ENCODE data around the gene TMEM247.

TMEM247 gene

DNA sequence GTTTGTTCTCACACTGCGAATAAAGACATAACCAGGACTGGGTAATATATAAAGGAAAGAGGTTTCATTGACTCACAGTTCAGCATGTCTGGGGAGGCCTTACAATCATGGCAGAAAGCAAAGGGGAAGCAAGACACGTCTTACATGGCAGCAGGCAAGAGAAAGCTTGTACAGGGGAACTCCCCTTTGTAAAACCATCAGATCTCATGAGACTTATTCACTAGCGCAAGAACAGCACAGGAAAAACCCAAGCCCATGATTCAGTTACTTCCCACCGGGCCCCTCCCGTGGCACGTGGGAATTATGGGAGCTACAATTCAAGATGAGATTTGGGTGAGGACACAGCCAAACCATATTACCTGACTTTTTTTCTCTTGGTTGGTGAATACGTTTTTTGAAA, 51.3 kb downstream of the TMEM247 start:
- Histone ChIP-seq H3K27ac (no peak overlapping the region), H3K36me3 (no peaks in the 10 kb centered on the region), H3K4me1 (ENCODE audit: control insufficient read depth in 1 of 2, insufficient read depth in 1 of 2, low read depth in 1 of 2, low read length in 1 of 2) (peaks cover 18% of the 10 kb centered on the region in 2 experiments), H3K9me3 (no peaks in the 10 kb centered on the region), H3K4me3 (ENCODE audit: low read depth in 1 of 2, low read length in 1 of 2) (no peak overlapping the region), H3K27me3 (no peaks in the 10 kb centered on the region)
- no peak for TF ChIP-seq CTCF (IDR thresholded peaks at IDR 0.05)

GRCh38 chr2:46531863-46532262, 52.5 kb downstream of the TMEM247 start:
- Histone ChIP-seq H3K9me3 (no peaks in the 10 kb centered on the region), H3K4me3 (ENCODE audit: low read depth in 1 of 2, low read length in 1 of 2) (no peak overlapping the region), H3K4me1 (ENCODE audit: control insufficient read depth in 1 of 2, insufficient read depth in 1 of 2, low read depth in 1 of 2, low read length in 1 of 2) (peaks cover 26 to 29% of the 10 kb centered on the region in 2 experiments), H3K27ac (no peak overlapping the region), H3K27me3 (no peaks in the 10 kb centered on the region), H3K36me3 (no peaks in the 10 kb centered on the region)
- no peak for TF ChIP-seq CTCF (IDR thresholded peaks at IDR 0.05)
